ENCODE measurements around the gene PIP5K1B. TPM values are rescaled to one million over a fixed set of nuclear protein-coding genes. Genes with fewer than 3 reads are reported as not detected.

The PIP5K1B gene
- total RNA-seq, 1 experiment from 2014 or later: not detected

DNA sequence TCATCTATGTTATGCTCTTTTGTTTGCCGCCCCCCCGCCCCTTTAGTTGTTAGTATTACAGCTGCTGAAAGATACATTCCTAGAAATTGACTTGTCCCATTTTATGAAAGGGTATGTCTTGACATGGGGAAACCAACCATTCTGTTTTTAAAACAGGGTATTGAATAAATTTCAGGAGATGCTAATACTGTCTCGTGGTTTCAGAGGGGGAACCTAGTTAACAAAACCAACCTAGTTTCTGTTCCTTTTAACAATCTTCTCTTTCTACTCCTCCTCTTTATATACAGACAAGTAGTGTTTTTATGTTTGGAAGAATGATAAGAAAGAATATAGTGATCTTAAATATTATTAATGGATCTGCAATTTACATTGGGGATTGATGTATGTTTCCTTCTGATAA, 3.5 kb downstream of the PIP5K1B start:
- intact Hi-C loops (cut with micrococcal nuclease; ENCODE audit: unreplicated experiment): loop anchor here (10.0 kb wide), 1 partner anchor 316 kb away; no protein-coding TSS in a partner anchor
- Histone ChIP-seq H3K4me3 (ENCODE audit: low read depth in 2 of 2, low read length in 2 of 2) (no peak overlapping the region), H3K9me3 (ENCODE audit: control insufficient read depth, insufficient read depth, low read depth, low read length) (no peaks in the 10 kb centered on the region), H3K27me3 (ENCODE audit: control insufficient read depth, insufficient read depth, low read length) (peaks cover 15% of the 10 kb centered on the region), H3K36me3 (ENCODE audit: control insufficient read depth, insufficient read depth, low read length) (no peaks in the 10 kb centered on the region), H3K27ac (ENCODE audit: low read length) (no peak overlapping the region), H3K4me1 (ENCODE audit: control insufficient read depth, insufficient read depth, low read length) (no peaks in the 10 kb centered on the region; the same call in 1 of the 2 replicates)
- ChIA-PET CTCF (no interaction called here), POLR2A (no interaction called here)
- ATAC-seq (no peak), DNase-seq (ENCODE audit: low read depth, low spot score) (no peak)
- in situ Hi-C loops (cut with HindIII; ENCODE audit: low pct_unique_long_range_greater_than_20kb, low sequenced_read_pairs): no loop called here
- no TSS peak for BruUV-seq (replicated peaks)
- TF ChIP-seq REST (IDR thresholded peaks at IDR 0.05; ENCODE audit: insufficient read depth in 1 of 2, low read depth in 2 of 2, low read length in 1 of 2) (no peak), POLR2AphosphoS5 (IDR thresholded peaks at IDR 0.05; ENCODE audit: low read depth, low read length) (no peak), TCF7L2 (IDR thresholded peaks at IDR 0.05; ENCODE audit: low read depth, low read length) (no peak), SIN3A (IDR thresholded peaks at IDR 0.05; ENCODE audit: borderline replicate concordance, insufficient read depth, low read depth, low read length) (no peak)
- TF ChIP-seq, protein P1, sequence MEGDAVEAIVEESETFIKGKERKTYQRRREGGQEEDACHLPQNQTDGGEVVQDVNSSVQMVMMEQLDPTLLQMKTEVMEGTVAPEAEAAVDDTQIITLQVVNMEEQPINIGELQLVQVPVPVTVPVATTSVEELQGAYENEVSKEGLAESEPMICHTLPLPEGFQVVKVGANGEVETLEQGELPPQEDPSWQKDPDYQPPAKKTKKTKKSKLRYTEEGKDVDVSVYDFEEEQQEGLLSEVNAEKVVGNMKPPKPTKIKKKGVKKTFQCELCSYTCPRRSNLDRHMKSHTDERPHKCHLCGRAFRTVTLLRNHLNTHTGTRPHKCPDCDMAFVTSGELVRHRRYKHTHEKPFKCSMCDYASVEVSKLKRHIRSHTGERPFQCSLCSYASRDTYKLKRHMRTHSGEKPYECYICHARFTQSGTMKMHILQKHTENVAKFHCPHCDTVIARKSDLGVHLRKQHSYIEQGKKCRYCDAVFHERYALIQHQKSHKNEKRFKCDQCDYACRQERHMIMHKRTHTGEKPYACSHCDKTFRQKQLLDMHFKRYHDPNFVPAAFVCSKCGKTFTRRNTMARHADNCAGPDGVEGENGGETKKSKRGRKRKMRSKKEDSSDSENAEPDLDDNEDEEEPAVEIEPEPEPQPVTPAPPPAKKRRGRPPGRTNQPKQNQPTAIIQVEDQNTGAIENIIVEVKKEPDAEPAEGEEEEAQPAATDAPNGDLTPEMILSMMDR (IDR thresholded peaks at IDR 0.05): no peak

DNA sequence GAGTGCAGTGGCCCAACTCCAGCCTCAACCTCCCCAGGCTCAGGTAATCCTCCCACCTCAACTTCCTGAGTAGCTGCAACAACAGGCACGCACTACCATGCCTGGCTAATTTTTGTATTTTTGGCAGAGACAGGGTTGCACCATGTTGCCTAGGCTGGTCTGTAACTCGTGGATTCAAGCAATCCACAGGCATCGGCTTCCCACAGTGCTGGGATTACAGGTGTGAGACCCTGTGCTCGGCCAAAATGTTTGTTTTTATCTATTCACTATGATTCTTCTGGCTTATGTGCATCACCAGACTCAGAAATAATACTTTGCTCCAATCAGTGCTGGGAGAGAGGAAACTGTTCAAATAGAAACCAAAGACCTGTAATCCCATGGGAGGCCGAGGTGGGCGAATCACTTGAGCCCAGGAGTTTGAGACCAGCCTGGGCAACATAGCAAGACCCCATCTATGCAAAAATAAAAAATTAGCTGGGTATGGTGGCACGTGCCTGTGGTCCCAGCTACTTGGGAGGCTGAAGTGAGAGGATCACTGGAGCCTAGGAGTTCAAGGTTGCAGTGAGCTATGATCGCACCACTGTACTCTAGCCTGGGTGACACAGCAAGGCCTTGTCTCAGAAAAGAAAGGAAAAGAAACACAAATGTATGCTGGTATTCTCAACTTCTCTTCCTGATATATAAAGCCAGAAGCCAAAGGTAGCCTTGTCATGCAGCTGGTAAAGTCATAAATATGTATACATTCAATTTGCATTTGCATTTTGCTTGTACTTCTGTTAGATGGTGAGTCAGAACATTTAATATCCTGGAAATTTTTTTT, 4.5 kb downstream of the PIP5K1B start:
- Histone ChIP-seq H3K4me1 (ENCODE audit: control insufficient read depth, insufficient read depth, low read length) (no peaks in the 10 kb centered on the region; the same call in 1 of the 2 replicates), H3K4me3 (ENCODE audit: low read depth in 2 of 2, low read length in 2 of 2) (no peak overlapping the region), H3K27me3 (ENCODE audit: control insufficient read depth, insufficient read depth, low read length) (peaks cover 11% of the 10 kb centered on the region), H3K27ac (ENCODE audit: low read length) (no peak overlapping the region), H3K36me3 (ENCODE audit: control insufficient read depth, insufficient read depth, low read length) (no peaks in the 10 kb centered on the region), H3K9me3 (ENCODE audit: control insufficient read depth, insufficient read depth, low read depth, low read length) (no peaks in the 10 kb centered on the region)
- no peak for ATAC-seq
- ChIA-PET POLR2A (no interaction called here), CTCF (no interaction called here)
- no TSS peak for BruUV-seq (replicated peaks)
- TF ChIP-seq, protein P1 (IDR thresholded peaks at IDR 0.05): no peak
- TF ChIP-seq TCF7L2 (IDR thresholded peaks at IDR 0.05; ENCODE audit: low read depth, low read length): no peak
- intact Hi-C loops (cut with micrococcal nuclease; ENCODE audit: unreplicated experiment) (loop anchor here (10.0 kb wide), 1 partner anchor 315 kb away; no protein-coding TSS in a partner anchor), in situ Hi-C loops (cut with HindIII; ENCODE audit: low pct_unique_long_range_greater_than_20kb, low sequenced_read_pairs) (no loop called here)
- DNase-seq (ENCODE audit: low read depth, low spot score): no peak
